GM19025 (cell line): ENCODE data around the gene SEC14L6.

Experiments used
- ATAC-seq: cut with Tn5 transposase; IDR thresholded peaks from one replicate; pipeline ENCODE4 v1.9.1; 2021; ENCODE audit warnings: mild to moderate bottlenecking, low read depth, moderate library complexity; ENCODE audit not compliant: unreplicated experiment

Gene SEC14L6

DNA sequence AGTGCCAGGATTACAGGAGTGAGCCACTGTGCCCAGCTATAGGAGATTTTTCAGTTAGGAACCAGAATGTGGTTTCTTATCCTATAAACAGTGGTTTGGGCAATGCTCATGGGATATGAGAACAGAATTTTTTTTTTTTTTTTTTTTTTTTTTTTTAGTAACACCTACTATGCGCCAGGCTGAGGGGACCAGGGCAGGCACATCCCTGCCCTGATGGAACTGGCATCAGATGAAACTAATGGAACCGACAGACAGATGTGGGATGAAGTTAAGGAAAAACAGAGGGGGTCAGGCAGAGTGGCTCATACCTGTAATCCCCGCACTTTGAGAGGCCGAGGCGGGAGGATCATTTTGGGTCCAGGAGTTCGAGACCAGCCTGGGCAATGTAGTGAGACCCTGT, 45.9 kb downstream of the SEC14L6 start:
- ATAC-seq = no peak

DNA sequence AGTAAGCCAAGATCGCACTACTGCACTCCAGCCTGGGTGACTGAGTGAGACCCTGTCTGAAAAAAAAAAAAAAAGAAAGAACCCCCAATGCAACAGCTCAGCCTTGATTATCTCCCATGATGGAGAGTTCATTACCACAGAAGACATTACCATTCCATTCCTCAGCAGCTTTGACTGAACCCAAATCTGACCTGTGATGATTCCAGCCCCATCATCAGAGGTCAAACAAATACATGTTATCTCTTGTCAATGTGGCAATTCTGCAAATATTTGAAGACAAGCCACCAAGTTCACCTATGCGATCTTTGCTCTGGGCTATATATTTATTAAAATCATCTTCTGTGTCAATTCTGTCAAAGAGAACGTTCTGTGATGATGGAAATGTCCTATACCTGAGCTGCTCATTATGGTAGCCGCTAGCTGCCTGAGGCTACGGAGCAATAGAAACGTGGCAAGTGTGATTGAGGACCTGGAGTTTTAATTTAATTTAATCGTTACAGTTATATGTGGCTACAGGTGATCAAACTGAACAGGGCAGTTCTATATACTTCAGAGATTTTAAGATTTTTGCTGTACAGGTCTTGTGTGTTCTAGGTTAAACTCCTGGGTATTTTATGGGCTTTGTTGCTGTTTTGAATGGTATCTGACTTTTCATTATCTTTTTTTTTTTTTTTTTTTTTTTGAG, 48.9 kb downstream of the SEC14L6 start:
- ATAC-seq = no peak

DNA sequence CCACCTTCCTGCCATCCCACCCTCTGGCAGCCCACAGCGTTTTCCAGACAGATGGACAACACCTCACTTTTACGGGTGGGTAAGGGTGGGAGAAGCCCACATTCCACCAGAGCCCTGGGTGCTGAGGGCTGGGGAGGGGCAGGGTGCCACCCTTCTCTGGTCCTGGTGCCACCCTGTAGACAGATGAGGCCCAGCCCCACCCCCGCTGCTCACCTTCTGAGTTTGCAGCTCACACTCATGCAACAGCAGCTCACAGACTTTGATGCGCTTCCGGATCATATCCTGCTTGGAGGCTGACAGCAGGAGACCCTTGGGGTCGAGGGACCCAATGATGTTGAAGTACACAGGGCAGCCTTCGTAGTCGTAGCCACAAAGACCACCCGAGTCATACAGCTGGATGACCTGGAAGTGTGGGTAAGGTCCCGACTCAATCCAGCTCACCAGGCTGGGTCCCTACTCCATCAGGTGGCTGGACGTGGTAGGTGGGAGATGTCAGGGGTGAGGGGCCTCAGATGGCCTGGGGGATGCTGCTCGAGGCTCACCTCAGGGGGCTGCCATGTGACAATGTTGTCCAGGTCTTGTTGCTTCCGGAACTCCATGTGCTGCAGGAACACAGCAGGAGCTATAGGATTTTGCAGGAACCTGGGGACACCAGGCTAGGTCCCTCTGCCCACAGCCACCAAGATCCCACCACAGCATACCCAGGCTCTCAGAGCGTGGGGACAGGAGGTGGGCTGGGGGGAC, 51.3 kb downstream of the SEC14L6 start:
- ATAC-seq = no peak

DNA sequence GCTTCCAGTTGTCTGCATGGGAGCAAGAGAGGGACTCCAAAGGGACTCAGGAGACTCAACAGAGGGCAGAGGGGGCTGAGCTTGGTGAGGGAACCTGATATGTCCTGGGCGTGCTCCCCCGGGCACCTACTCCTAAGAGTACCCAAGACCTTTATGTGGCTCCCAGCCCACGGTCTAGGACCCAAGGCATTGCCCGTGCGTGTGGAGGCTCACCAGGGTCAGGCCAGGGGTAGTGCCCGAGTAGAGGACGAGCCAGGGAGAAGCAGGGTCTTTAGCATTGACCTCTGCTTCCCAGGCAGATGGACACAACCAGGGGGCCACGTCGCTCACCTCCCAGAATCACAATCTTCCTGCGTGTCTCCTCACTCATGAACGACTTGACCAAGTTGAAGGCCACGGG, 54.4 kb downstream of the SEC14L6 start:
- ATAC-seq = no peak

DNA sequence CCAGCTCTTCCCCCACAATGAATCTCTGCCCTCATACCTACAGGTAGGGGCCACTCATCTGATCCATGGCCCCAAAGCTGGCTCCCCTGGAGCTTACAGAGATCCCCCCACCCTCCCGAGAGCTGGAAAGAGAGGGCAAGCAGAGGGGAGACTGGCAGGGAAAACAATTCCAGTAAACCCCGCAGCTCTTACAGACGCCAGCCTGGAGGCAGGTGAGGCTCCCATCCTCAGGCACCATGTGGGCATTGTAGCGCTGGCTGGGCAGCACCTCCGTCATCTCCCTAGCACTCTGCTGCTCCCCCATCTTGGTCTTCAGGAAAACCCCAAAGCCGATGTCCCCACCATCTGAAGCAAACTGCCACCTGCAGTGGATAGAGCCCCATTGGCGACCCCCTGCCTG, 55.2 kb downstream of the SEC14L6 start:
- ATAC-seq = no peak

DNA sequence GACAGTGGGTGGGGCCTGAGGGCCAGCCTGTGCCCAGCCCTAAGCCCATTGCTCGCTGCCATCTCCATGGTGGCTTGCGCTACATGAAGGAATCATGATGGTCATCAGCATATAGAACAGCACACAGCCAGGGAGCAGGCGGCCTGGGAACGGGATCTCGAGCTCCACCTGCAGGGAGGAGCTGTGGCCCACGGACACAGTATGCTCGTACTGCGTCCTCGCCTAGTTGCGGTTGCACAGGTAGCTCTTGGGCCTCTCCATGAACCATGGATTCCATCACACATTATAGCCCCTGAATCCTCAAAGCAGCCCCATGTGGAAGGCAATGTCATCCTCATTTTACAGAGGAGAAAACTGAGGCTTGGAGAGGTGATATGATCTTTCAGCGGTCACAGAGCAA, 56.1 kb downstream of the SEC14L6 start:
- ATAC-seq = no peak

DNA sequence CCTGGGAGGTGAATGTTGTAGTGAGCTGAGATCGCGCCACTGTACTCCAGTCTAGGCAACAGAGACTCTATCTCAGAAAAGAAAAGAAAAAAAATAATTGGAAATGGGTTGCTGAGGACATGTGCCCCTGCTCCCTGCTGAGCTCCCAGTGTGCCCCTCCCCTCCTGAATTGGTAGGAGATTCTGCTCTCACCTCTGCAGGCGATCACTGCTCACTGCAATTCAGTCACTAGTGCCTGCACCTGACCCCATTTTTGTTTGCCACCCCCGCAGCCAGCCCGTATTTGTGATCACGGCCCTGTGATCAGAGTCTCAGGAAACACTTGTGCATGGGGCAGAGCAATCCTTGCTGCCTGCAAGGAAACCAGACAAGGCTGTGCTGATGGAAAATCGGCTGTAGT, 58.4 kb downstream of the SEC14L6 start:
- no peak for ATAC-seq

DNA sequence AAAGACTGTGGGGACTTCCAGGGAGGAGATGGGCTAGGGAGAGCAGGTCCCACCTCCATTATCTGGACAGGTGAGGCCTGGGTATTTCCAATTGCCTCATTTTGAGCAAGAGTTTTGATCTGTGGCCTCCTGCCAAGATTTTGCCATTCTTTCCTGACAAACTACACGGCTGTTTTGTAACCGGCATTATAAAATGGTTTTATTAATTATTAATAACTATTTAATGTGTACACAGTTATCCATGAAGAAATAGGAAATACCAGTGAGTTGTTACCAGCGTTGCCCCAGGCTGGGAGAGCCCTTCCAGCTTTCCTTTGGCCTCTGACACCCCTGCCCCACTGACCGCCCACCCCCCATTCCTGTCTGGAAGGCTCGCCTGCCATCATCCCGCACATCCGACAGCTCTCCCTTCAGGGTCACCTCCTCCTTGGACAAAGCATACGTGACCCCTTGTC, 59.9 kb downstream of the SEC14L6 start:
- no peak for ATAC-seq

DNA sequence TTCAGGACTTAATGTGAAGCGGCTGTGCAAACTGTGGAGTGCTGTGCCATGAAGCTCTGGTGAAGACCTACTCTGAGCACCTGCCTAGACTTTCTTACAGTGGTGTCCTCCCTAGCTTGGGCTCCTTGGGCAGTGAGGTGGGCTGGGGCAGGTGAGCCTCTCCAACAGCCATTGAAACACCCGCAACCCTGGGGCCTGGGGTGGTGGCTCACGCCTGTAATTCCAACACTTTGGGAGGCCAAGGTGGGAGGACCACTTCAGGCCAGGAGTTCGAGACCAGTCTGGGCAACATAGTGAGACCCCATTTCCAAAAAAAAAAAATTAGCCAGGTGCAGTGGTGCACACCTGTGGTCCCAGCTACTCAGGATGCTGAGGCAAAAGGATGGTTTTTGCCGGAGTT, 60.4 kb downstream of the SEC14L6 start:
- ATAC-seq = no peak

DNA sequence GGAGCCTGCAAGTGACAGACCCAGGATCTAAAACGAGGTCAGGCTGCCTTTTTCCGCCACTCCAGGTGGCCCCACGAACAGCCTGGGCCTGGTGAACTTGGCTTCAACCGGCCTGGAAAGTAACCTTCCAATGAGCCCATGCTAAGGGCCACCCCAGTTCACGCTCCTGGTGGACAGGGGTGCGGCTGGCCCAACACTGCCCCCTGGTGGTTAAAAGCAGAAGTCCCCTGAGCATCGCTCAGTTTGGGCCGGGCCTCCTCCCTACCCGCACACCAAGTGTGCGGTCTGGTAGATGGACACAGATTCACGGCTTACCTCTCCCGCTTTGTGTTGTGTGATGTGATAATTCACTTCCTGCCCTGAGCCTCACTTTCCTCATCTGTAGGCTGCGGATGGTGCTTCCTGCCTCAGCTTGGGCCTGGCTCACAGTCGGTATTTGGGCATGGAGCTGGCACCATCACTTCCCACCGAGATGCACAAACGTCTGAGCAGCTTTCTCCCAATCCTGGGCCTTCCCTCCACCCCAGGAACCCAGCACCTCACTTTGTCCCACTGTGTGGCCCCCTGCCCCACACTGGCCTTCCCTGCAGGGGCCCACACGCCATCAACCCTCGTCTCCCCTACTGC, 61.1 kb downstream of the SEC14L6 start:
- ATAC-seq = no peak

DNA sequence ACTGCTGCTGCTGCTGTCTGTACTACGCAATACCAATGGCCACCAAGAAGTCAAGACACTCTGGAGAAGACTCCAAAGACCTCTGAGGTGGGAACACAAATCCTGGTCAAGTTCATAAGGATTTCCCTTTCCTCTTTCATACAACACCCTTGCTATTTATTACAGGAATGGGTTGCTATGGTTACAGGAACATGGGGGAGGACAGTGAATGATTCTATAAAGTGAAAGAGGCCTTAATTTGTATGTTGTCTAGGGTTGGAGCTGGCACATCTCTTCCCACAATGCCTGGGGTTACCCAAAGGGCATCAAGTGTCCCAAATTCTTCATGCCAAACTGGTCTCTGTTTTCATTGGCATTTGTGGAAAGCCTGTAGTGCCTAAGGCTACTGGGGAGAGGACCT, 63.4 kb downstream of the SEC14L6 start:
- no peak for ATAC-seq

DNA sequence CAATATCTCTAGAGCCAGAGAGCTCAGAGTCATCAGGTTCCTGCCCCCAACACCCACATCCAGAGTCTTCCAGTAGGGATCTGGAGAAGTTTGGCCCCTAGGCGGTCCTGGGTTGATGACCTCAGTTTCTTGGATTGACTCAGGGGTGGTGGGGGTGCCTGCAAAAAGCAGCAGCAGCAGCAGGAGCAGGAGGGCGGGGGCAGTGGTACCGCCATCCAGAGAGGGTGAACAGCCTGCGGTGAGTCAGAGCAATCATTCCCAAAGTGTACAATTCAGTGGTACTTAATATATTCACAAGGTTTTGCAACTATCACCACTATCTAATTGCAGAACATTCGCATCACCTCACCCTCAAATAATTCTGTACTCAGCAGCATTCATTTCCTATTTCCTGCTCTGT, 64.8 kb downstream of the SEC14L6 start:
- ATAC-seq = no peak

DNA sequence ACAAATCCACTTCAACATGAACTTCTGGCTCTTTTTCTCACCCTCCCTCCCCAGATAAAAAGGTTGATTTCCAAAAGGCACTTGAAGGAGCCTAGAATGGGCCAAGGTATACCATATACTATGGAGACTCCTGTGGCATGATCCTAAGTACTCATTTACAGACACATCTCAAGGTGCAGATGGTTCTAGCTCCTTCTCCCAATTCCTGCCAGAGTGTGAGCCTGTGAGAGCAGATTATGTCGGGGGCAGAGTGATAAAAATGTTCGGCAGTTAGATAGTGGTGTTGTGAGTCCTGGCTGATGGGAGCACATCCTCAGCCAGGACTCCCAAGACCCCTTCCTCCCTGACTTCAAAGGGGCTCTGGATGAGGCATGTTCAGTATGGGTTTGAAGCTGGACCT, 66.6 kb downstream of the SEC14L6 start:
- no peak for ATAC-seq

DNA sequence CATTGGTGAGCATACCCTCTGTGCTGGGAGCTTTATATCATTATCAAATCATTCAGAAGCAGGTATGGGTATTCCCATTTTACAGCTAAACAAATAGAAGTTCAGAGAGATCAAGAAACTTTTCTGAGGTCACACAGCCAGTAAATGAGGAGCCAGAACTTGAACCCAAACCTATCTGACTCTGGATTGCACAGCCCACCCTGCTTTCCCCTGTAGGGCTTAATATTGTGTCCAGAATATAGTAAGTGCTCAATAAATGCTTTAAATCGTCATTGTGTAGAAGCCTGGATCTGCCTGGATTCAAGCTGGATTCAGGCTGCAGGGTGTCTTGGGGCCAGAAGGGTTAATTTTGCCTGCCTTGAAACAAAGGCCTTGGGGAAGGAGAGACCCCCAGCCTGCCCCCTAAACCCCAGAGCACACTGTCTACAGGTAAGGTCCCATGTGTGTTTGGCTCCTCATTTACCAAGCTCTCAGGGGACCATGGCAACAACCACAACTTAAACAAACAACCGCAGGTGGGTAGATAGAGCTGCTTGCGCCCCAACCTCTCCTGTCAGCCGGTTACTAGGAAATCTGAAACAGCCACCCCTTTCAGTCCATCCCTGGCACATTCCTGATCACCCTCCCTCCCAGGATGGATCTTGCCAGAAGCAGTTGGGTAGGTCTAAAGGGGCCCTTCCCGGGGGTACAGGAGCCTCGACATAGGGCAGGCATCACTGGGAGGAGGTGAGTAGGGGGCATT, 71.7 kb downstream of the SEC14L6 start:
- no peak for ATAC-seq

DNA sequence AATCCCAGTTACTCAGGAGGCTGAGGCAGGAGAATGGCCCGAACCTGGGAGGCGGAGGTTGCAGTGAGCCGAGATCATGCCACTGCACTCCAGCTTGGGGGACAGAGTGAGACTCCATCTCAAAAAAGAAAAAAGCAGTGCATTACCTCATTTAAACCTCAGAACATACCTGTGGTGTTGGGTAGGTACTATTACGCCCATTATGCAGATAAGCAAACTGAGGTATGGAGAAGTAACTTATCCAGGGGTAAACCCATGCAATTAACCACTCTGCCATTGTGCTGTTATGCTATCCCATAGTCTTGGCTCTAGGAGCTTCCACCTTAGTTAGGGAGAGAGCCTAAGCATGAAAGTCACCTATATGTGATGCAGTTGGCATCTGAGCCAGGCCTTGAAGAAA, 72.4 kb downstream of the SEC14L6 start:
- ATAC-seq = no peak

DNA sequence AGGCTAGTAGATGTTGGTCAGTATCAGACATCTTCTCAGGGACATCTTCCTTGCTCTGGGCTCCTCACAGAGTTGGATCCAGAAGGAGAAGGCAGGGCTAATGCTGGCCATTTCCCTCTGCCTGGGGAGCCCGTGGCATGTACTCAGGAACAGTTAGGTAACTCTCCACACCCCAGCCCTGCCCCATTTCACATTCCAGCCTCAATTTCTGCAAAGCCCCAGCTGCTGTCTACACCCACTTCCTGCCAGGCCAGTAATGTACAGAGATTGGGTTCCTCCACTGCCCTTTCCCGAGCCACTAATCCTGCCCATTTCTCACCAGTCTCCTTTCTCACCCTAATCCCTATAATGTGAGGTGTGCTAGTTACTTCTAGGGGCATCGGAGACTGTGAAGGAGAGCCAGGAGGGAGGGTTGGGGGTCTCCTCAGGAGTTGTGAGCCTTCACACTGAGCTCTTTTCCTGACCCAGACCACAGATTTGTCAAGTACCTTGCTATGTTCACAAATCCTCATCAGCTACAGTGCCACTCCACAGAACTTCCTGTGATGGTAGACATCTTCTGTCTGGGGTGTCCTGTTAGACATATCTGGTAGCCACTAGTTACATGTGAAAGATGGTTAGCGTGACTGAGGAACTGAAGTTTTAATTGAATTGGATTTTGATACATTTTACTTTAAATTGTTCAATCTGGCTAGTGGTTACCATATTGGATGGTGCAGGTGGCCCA, 73.4 kb downstream of the SEC14L6 start:
- no peak for ATAC-seq
